GM10266 (cell line): ENCODE measurements around the gene TMEM132C.

Experiments
- DNase-seq: peaks from one replicate; pipeline ENCODE4 v3.0.0; 2012; ENCODE audit errors: extremely low spot score
- TF ChIP-seq, protein P1 (sequence below): IDR thresholded peaks from 2 replicates; pipeline ENCODE4 v1.5.1; 2012; ENCODE audit warnings: mild to moderate bottlenecking, low read depth; ENCODE audit not compliant: control insufficient read depth, insufficient read depth; ENCODE audit errors: missing control alignments

TMEM132C gene

DNA sequence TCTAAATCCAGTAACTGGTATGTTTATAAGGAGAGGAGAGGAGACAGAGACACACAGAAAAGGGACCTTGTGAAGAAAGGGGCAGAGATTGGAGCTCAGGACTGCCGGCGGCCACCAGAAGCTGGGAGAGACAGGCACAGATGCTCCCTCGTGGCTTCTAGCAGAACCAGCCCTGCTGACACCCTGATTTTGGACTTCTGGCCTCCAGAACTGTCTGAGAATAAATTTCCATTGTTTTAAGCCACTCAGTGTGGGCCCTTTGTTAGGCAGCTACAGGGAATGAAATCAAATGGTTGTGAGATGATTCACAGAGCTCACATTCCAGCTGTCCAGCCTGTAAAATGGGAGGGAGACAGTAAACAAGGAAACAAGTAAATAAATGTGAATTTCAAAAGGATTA is 47.6 kb downstream of the TMEM132C start:
- DNase-seq = no peak
- TF ChIP-seq, protein P1, sequence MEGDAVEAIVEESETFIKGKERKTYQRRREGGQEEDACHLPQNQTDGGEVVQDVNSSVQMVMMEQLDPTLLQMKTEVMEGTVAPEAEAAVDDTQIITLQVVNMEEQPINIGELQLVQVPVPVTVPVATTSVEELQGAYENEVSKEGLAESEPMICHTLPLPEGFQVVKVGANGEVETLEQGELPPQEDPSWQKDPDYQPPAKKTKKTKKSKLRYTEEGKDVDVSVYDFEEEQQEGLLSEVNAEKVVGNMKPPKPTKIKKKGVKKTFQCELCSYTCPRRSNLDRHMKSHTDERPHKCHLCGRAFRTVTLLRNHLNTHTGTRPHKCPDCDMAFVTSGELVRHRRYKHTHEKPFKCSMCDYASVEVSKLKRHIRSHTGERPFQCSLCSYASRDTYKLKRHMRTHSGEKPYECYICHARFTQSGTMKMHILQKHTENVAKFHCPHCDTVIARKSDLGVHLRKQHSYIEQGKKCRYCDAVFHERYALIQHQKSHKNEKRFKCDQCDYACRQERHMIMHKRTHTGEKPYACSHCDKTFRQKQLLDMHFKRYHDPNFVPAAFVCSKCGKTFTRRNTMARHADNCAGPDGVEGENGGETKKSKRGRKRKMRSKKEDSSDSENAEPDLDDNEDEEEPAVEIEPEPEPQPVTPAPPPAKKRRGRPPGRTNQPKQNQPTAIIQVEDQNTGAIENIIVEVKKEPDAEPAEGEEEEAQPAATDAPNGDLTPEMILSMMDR = no peak

DNA sequence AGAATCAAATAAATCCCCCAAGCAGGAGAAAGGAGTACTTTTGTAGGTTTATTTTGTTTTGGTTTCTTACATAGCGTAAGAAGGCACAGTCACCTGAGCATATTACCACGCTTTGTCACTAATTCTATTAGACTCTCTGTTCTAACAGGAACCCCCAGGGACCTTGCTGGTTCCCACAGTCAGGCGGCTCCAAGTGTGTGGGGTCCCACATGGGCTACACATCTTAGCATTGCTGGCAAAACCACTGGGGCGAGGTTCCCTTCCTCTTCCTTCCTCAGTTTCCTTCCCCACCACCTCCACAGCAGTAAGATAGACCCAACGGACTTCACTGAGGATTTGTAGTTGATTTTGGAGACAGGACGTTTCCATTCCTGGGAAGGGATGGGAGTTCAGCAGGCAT is 49.1 kb downstream of the TMEM132C start:
- DNase-seq = no peak
- TF ChIP-seq, protein P1 = no peak

DNA sequence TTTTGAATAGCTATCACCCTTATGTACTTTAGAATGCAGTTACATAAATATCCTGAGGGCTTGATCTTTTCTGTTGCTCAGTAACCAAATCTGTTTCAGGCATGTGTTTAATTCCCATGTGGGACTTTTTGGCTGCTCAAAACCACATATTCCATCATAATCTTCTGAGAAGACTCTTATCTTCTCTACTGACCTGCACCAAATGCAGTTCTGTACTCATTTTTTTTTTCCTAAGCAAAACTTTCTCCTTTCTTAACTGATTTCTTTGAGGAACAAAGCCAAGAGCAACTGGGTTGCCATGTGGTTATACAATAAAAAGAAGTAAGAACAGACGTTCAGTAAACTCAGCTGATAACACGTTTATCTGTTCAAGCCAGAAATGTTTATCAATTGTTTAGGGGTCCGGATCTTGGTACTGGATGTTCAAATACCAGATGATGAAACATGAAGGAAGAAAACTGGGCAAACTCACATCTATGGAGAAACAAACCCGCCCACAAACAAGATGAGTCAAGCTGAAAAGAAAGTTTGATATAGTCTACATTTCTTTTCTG is 50.1 kb downstream of the TMEM132C start:
- TF ChIP-seq, protein P1 = no peak
- no peak for DNase-seq

- TF ChIP-seq, protein P1 = no peak
- no peak for DNase-seq
Observed at GRCh38 chr12:128318341-128318740, 51.4 kb downstream of the TMEM132C start.

DNA sequence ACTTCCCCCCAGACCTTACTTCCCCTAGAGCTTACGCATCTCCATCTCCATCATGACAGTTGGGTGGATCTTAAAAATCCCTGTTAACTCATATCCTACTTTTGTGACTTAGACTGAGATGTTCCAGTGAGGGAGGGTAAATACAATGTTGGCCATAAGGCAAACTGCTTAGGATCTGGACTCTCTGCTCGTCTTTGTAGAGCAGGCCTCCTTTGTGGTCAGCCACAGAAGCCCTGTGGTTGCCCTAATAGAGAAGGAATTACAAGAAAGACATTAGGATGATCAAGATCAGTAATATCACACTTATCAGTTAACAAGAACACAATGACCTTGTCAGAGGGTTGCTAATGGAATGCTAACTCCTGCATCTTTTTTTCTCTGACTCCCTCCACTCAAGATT is 52.0 kb downstream of the TMEM132C start:
- no peak for DNase-seq
- TF ChIP-seq, protein P1 = no peak

GRCh38 chr12:128322341-128322740 is 55.4 kb downstream of the TMEM132C start:
- no peak for DNase-seq
- TF ChIP-seq, protein P1 = no peak

DNA sequence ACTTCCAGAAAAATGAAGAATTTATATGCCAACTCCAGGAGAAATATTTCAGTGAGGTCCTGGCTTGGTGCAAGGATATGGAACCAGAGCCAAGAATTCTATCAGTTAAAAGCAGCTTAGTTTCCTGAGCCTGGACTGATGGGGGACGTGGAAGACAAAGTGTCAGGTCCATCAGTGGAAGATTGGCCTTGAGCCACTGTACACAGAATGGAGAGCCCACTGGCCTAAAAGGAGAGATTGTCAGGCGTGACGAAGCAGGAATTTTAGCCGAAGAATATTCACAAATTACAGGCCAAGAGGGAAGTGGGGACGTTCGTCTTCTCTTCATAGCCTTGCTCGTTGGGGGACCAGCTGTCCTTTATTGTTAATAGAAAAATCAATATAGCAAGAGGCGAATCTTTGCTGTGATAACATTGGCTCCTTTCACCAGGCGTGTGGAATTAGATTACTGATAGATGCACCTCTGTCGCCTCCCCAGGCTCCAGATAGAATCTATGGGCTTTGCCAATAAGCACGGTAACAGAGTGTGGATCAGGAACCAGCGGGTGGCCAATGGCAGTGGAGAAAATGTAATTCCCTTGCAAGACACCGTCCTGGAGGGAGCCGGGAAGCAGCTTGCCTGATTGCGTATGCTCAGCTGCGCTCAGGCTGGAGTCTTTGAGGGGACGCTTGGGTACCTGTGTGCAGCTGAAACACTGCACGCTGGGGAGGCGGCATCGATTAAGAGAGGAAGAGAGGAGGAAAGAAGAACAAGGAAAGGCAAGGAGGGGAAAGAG is 56.4 kb downstream of the TMEM132C start:
- TF ChIP-seq, protein P1 = no peak
- DNase-seq = no peak
